ENCODE data around the gene SEMA6A.

SEMA6A gene

GRCh38 chr5:116439905-116440304, 134.7 kb downstream of the SEMA6A start:
- no peak overlapping the region for H3K27ac Mint-ChIP-seq
- no peaks in the 10 kb centered on the region for H3K4me1 Mint-ChIP-seq

GRCh38 chr5:116438979-116439554, 135.6 kb downstream of the SEMA6A start:
- Mint-ChIP-seq H3K4me1 (no peaks in the 10 kb centered on the region), H3K4me3 (no peak overlapping the region), H3K27ac (no peak overlapping the region), H3K27me3 (no peaks in the 10 kb centered on the region), H3K9me3 (no peaks in the 10 kb centered on the region), H3K36me3 (peaks cover 26% of the 10 kb centered on the region)
- ATAC-seq (ENCODE audit: low read depth) (no peak), DNase-seq (ENCODE audit: low spot score in 2 of 2) (no peak)

More at GRCh38 chr5:116439905-116440304, 134.7 kb downstream of the SEMA6A start:
- peaks cover 30% of the 10 kb centered on the region for H3K36me3 Mint-ChIP-seq
- DNase-seq (ENCODE audit: low spot score in 2 of 2) (no peak), ATAC-seq (ENCODE audit: low read depth) (no peak)
- H3K27me3 Mint-ChIP-seq, result no peaks in the 10 kb centered on the region
- H3K9me3 Mint-ChIP-seq, result no peaks in the 10 kb centered on the region
- H3K4me3 Mint-ChIP-seq, result no peak overlapping the region

- H3K27ac Mint-ChIP-seq, result no peak overlapping the region
- DNase-seq (ENCODE audit: low spot score in 2 of 2), result no peak
- H3K4me3 Mint-ChIP-seq, result no peak overlapping the region
- peaks cover 25% of the 10 kb centered on the region for H3K36me3 Mint-ChIP-seq
- H3K4me1 Mint-ChIP-seq, result no peaks in the 10 kb centered on the region
- H3K9me3 Mint-ChIP-seq, result no peaks in the 10 kb centered on the region
- H3K27me3 Mint-ChIP-seq, result no peaks in the 10 kb centered on the region
- no peak for ATAC-seq (ENCODE audit: low read depth)
Observed at GRCh38 chr5:116437922-116438578, 136.6 kb downstream of the SEMA6A start.

- DNase-seq (ENCODE audit: low spot score in 2 of 2), result no peak
- H3K27me3 Mint-ChIP-seq, result no peaks in the 10 kb centered on the region
- H3K9me3 Mint-ChIP-seq, result no peaks in the 10 kb centered on the region
- ATAC-seq (ENCODE audit: low read depth), result no peak
- no peak overlapping the region for H3K27ac Mint-ChIP-seq
- H3K4me1 Mint-ChIP-seq, result no peaks in the 10 kb centered on the region
- H3K36me3 Mint-ChIP-seq, result peaks cover 30% of the 10 kb centered on the region
- no peak overlapping the region for H3K4me3 Mint-ChIP-seq
Observed at GRCh38 chr5:116437351-116437705, 137.3 kb downstream of the SEMA6A start.

- Mint-ChIP-seq H3K27ac (no peak overlapping the region), H3K9me3 (no peaks in the 10 kb centered on the region), H3K27me3 (no peaks in the 10 kb centered on the region), H3K4me1 (no peaks in the 10 kb centered on the region), H3K36me3 (peaks cover 31% of the 10 kb centered on the region), H3K4me3 (no peak overlapping the region)
- no peak for ATAC-seq (ENCODE audit: low read depth)
- DNase-seq (ENCODE audit: low spot score in 2 of 2), result no peak
Observed at GRCh38 chr5:116436674-116437350, 137.8 kb downstream of the SEMA6A start.

GRCh38 chr5:116428966-116429365, 145.7 kb downstream of the SEMA6A start:
- H3K9me3 Mint-ChIP-seq, result no peaks in the 10 kb centered on the region
- no peak overlapping the region for H3K4me3 Mint-ChIP-seq
- ATAC-seq (ENCODE audit: low read depth), result no peak
- H3K27me3 Mint-ChIP-seq, result no peaks in the 10 kb centered on the region
- peaks cover 37% of the 10 kb centered on the region for H3K36me3 Mint-ChIP-seq
- H3K4me1 Mint-ChIP-seq, result no peaks in the 10 kb centered on the region
- DNase-seq (ENCODE audit: low spot score in 2 of 2), result no peak
- no peak overlapping the region for H3K27ac Mint-ChIP-seq

DNA sequence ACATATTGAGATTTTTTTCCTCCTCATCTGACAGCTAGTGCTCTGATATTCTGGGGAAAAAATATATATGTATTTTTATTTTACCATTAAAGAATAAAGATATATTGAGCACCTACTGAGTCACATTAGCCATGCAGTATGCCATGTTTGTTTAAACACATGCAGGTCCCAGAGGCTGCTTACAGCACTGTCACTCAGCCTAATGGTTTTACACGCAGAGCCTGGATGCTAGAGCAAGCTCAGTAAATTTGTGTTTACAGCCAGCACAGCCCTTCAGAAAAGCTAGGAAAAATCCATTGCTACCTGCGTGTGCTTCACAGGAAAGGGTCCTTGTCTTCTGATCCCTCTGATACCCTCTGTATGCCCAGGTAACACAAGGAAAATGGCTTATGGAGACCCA, 146.2 kb downstream of the SEMA6A start:
- Mint-ChIP-seq H3K4me1 (no peaks in the 10 kb centered on the region), H3K9me3 (no peaks in the 10 kb centered on the region), H3K36me3 (peaks cover 39% of the 10 kb centered on the region)

DNA sequence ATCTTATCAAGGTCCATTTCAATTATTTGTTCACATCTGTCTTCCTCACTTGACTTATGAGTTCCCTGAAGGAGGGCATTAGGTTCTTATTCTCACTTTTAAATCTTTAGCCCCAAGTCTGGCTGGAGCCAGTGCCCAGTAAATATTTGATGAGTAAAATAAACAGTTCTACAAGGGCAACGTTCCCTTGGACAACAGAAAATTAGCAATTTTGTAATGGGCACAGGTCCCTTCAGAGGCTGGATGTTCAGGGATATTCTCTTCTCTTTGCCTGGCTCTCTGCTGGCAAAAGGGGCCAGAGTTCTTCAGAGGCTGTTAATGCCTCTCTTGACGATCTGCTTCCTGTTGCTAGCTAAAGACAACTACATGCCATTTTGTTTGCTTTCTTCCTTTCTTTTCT, 149.7 kb downstream of the SEMA6A start:
- Mint-ChIP-seq H3K4me1 (no peaks in the 10 kb centered on the region), H3K9me3 (no peaks in the 10 kb centered on the region), H3K4me3 (no peak overlapping the region), H3K27me3 (no peaks in the 10 kb centered on the region), H3K27ac (no peak overlapping the region), H3K36me3 (peaks cover 42% of the 10 kb centered on the region)
- DNase-seq (ENCODE audit: low spot score in 2 of 2) (no peak), ATAC-seq (ENCODE audit: low read depth) (no peak)

More for the DNA sequence above, 146.2 kb downstream of the SEMA6A start:
- DNase-seq (ENCODE audit: low spot score in 2 of 2) (no peak), ATAC-seq (ENCODE audit: low read depth) (no peak)
- H3K27ac Mint-ChIP-seq, result no peak overlapping the region
- no peak overlapping the region for H3K4me3 Mint-ChIP-seq
- H3K27me3 Mint-ChIP-seq, result no peaks in the 10 kb centered on the region

- no peak for DNase-seq (ENCODE audit: low spot score in 2 of 2)
- no peaks in the 10 kb centered on the region for H3K9me3 Mint-ChIP-seq
- no peak for ATAC-seq (ENCODE audit: low read depth)
- no peak overlapping the region for H3K4me3 Mint-ChIP-seq
- H3K36me3 Mint-ChIP-seq, result peaks cover 44% of the 10 kb centered on the region
- H3K4me1 Mint-ChIP-seq, result no peaks in the 10 kb centered on the region
- no peak overlapping the region for H3K27ac Mint-ChIP-seq
- H3K27me3 Mint-ChIP-seq, result no peaks in the 10 kb centered on the region
Observed at GRCh38 chr5:116424258-116424615, 150.4 kb downstream of the SEMA6A start.

DNA sequence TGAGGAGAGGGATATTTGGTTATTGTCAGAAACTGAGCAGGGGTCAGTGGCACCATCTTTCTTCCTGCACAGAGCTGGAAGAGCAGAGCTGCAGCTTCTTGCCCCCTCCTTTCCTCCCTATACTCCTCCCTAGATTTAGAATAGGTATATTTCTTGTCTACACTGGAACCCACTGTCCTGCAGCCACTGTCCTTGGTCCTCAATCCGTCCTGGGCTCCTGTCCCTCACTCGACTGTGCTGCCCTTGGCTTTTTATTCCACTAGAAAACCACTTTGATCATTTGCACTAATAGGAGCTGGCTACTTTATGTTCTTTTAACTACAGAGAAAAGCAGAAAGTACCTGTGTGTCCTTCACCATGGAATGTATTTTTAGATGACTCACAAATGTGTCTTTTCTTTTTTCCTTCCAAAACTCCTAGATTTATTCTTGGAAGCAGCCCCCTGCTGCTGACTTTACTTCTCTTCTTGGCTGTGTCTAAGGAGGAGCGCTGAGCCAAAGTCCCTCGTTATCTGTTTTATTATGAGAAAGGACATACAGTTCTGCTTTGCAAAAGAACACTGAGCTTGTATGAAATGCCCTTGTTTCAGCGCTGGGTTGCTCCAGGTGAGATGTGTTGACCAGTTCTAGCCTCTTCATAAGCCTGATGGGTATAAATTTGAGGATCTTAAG, 150.9 kb downstream of the SEMA6A start:
- Mint-ChIP-seq H3K4me1 (no peaks in the 10 kb centered on the region), H3K4me3 (no peak overlapping the region), H3K27me3 (no peaks in the 10 kb centered on the region), H3K36me3 (peaks cover 49% of the 10 kb centered on the region), H3K9me3 (no peaks in the 10 kb centered on the region), H3K27ac (no peak overlapping the region)
- DNase-seq (ENCODE audit: low spot score in 2 of 2), result no peak
- ATAC-seq (ENCODE audit: low read depth), result no peak

DNA sequence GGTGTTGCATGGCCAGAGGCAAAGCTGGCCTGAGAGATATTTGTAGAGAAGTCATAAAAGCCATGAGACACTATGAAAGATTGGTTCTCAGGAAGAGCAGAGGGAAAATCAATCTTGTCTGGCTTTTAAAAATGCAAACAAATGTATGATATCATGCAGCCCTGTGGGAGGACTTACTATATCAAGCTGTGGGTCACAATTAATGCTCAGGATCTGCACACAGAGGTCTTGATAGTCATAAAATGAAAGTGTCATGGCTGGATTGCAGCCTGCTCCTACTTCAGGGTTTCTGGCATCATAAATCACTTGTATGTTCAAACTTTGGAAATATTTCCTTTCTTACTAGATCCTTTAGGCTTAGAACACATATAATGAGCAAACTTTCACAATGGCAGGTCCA, 151.5 kb downstream of the SEMA6A start:
- Mint-ChIP-seq H3K27me3 (no peaks in the 10 kb centered on the region), H3K4me1 (no peaks in the 10 kb centered on the region), H3K27ac (no peak overlapping the region), H3K36me3 (peaks cover 51% of the 10 kb centered on the region), H3K9me3 (no peaks in the 10 kb centered on the region), H3K4me3 (no peak overlapping the region)
- ATAC-seq (ENCODE audit: low read depth) (no peak), DNase-seq (ENCODE audit: low spot score in 2 of 2) (no peak)

- Mint-ChIP-seq H3K27ac (no peak overlapping the region), H3K9me3 (no peaks in the 10 kb centered on the region), H3K27me3 (no peaks in the 10 kb centered on the region), H3K36me3 (peaks cover 59% of the 10 kb centered on the region), H3K4me1 (no peaks in the 10 kb centered on the region), H3K4me3 (no peak overlapping the region)
- ATAC-seq (ENCODE audit: low read depth) (no peak), DNase-seq (ENCODE audit: low spot score in 2 of 2) (no peak)
Observed at GRCh38 chr5:116421080-116421629, 153.5 kb downstream of the SEMA6A start.

DNA sequence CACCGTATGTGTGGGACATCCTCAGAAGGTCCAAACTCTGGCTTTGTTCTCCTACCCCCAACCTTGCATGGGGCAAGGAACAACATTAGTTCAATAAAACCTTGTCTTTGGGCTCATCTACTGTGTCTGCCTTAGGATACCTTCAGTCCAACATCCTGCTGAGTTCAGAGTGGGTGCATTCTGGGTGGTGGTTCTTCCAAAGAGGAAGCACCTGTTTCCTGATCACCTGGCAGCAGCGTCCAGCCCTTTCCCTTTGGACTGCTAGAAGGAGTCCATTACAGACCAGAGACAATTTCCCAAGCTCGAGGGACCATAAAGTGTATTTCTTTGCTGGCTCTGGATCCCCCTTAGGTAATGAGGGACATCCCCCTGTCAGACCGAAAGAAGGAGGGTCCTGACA, 154.1 kb downstream of the SEMA6A start:
- ATAC-seq (ENCODE audit: low read depth) (no peak), DNase-seq (ENCODE audit: low spot score in 2 of 2) (no peak)
- Mint-ChIP-seq H3K4me1 (no peaks in the 10 kb centered on the region), H3K9me3 (no peaks in the 10 kb centered on the region), H3K27ac (no peak overlapping the region), H3K27me3 (no peaks in the 10 kb centered on the region), H3K36me3 (peaks cover 57% of the 10 kb centered on the region), H3K4me3 (no peak overlapping the region)

DNA sequence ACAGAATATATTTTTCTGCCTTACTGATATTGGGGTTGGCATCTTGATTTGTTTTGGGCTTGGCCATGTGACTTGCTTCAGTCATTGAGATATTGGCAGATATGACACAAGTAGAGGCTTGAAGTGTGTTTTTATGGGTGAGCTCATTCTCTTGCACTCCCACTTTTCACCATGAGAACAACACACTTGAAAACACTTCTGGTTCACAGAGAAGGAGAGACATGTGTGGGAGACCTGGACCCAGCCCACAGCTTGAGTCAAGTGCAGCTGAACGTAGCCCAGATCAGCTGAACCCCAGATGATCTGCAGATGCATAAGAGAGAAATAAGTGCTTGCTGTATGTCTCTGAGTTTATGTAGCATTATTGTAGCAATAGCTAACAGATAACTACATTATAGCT, 155.4 kb downstream of the SEMA6A start:
- no peaks in the 10 kb centered on the region for H3K9me3 Mint-ChIP-seq
- H3K27me3 Mint-ChIP-seq, result no peaks in the 10 kb centered on the region
- DNase-seq (ENCODE audit: low spot score in 2 of 2) (no peak), ATAC-seq (ENCODE audit: low read depth) (no peak)
- H3K36me3 Mint-ChIP-seq, result peaks cover 56% of the 10 kb centered on the region
- H3K27ac Mint-ChIP-seq, result no peak overlapping the region
- H3K4me3 Mint-ChIP-seq, result no peak overlapping the region
- no peaks in the 10 kb centered on the region for H3K4me1 Mint-ChIP-seq

Measured in memory B cell (primary cell).